ENCODE results near the gene SGCA.

SGCA gene

GRCh38 chr17:50219939-50220465 lies 54.2 kb downstream of the SGCA start:
- Histone ChIP-seq H3K27ac (peak overlapping the region; percentile 40), H3K9ac (ENCODE audit: insufficient read length) (no peak overlapping the region), H3K4me3 (no peak overlapping the region), H3K9me3 (ENCODE audit: low read depth, low read length) (no peaks in the 10 kb centered on the region), H3K36me3 (ENCODE audit: insufficient read depth, low read length) (no peaks in the 10 kb centered on the region)
- TF ChIP-seq EZH2 (IDR thresholded peaks at IDR 0.05) (no peak), FOXP2 (optimal IDR thresholded peaks at IDR 0.05; ENCODE audit: control extremely low read depth, extremely low read length, insufficient read depth) (no peak), POLR2AphosphoS5 (IDR thresholded peaks at IDR 0.05; ENCODE audit: borderline replicate concordance, low read depth, low read length) (no peak)
- no peak for DNase-seq (ENCODE audit: low read depth, low spot score)

DNA sequence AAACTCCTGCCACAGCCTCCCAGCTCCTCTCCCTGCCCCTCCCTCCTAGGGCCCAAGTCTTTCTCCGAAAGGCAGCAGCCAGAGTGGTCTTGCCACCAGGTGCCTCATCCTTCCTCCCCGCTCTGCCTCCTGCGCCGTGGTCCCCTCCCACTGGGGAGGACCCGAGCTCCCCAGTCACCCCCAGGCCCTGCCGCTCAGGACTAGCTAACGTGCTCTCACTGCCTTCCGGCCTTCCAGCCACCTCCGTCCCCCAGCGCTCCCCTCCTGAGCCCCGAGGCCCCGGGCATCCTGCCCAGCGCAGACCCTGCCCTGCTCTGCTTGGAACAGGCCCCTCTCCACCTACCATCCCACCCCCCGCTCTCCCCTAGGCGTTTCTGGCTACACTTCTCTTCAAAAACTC lies 55.0 kb downstream of the SGCA start:
- peak overlapping the region; percentile 94; the same call in 1 of the 2 replicates for H3K27ac ChIP-seq
- no peak overlapping the region for H3K9ac ChIP-seq (ENCODE audit: insufficient read length)
- H3K9me3 ChIP-seq (ENCODE audit: low read depth, low read length) = no peaks in the 10 kb centered on the region
- DNase-seq (ENCODE audit: low read depth, low spot score) = no peak
- H3K4me3 ChIP-seq = no peak overlapping the region; the same call in 1 of the 2 replicates
- no peaks in the 10 kb centered on the region for H3K36me3 ChIP-seq (ENCODE audit: insufficient read depth, low read length)
- TF ChIP-seq EZH2 (IDR thresholded peaks at IDR 0.05) = no peak
- no peak for TF ChIP-seq FOXP2 (optimal IDR thresholded peaks at IDR 0.05; ENCODE audit: control extremely low read depth, extremely low read length, insufficient read depth)
- no peak for TF ChIP-seq POLR2AphosphoS5 (IDR thresholded peaks at IDR 0.05; ENCODE audit: borderline replicate concordance, low read depth, low read length)

DNA sequence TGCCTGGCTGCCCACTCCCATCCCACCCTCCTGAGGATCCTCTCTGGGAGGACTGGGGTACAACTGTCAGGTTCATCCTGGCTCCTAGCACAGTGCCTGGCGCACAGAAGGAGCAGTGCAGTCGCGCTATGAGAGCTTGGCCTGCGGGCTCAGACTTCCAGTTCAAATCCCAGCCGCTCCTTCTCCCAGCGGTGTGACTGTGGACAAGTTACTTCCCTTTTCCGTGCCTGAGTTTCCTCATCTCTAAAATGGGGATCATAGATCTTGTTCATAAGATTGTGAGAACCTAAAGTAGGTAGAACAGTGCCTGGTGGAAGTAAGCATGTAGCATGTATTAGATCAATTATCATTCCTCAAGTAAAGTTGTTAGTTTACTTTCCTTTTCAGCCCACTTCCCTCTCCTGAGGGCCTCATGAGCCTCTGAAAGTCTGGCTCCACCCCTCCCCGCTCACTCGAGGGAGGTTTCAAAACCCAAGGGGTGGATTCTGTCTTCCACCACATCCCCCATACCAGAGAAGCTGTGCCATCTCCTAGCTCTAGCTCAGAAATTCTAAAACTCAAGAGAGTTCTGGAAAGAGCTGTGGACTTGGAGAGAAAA lies 55.6 kb downstream of the SGCA start:
- peak overlapping the region; percentile 94 for H3K27ac ChIP-seq
- no peaks in the 10 kb centered on the region for H3K36me3 ChIP-seq (ENCODE audit: insufficient read depth, low read length)
- H3K4me3 ChIP-seq = peak overlapping the region; percentile 52
- H3K9ac ChIP-seq (ENCODE audit: insufficient read length) = peak overlapping the region; percentile 59
- DNase-seq (ENCODE audit: low read depth, low spot score) = no peak
- TF ChIP-seq POLR2AphosphoS5 (IDR thresholded peaks at IDR 0.05; ENCODE audit: borderline replicate concordance, low read depth, low read length) (no peak), EZH2 (IDR thresholded peaks at IDR 0.05) (no peak), FOXP2 (optimal IDR thresholded peaks at IDR 0.05; ENCODE audit: control extremely low read depth, extremely low read length, insufficient read depth) (no peak)
- H3K9me3 ChIP-seq (ENCODE audit: low read depth, low read length) = no peaks in the 10 kb centered on the region

DNA sequence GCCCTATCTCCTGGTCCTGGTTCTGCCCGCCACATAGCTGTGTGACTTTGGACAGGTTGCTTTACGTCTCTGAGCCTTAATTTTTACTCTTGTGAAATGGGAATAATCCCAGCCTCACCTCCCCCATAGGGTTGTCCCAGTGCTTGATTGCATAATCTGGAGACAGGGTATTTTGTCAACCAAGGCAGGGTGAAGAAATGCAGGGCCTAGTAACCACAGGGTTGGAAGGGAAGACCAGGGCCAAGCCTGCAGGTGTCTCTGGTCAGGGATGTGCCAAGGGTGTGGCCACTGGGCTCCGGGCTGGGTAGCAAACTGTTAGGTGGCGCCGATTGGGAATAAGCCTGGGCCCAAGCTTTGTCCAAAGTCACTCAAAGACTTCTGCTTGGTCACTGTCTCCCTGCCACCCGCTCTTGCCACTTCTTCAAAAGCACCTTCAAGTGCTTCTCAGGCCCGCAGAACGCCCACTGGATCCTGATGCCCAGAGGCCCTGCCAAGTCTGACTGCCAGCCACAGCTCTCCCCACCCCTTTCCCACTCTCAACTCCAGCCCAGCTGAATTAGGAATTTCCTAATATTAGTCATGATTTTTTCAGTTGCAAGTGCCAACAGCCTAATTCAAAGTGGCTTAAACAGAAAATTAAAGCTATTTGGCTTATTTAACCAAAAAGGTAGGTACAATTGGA lies 56.2 kb downstream of the SGCA start:
- TF ChIP-seq EZH2 (IDR thresholded peaks at IDR 0.05) (no peak), POLR2AphosphoS5 (IDR thresholded peaks at IDR 0.05; ENCODE audit: borderline replicate concordance, low read depth, low read length) (no peak), FOXP2 (optimal IDR thresholded peaks at IDR 0.05; ENCODE audit: control extremely low read depth, extremely low read length, insufficient read depth) (no peak)
- no peaks in the 10 kb centered on the region for H3K36me3 ChIP-seq (ENCODE audit: insufficient read depth, low read length)
- peak overlapping the region; percentile 52 for H3K4me3 ChIP-seq
- peak overlapping the region; percentile 94 for H3K27ac ChIP-seq
- H3K9me3 ChIP-seq (ENCODE audit: low read depth, low read length) = no peaks in the 10 kb centered on the region
- H3K9ac ChIP-seq (ENCODE audit: insufficient read length) = peak overlapping the region; percentile 59
- DNase-seq (ENCODE audit: low read depth, low spot score) = no peak

DNA sequence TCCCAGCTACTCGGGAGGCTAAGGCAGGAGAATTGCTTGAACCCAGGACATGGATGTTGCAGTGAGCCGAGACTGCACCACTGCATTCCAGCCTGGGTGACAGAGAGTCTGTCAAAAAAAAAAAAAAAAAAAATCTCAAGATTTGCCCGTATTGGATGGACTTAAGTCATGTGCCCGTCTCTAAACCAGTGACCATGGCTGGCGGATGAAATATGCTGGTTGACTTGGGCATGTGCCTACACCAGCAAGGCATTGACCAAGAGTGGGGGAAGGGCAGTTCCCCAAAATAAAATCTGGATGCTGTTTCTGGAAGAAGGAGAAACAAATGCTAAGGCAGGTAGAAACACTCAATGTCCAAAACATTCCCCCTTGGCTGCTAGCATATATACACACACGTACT lies 57.1 kb downstream of the SGCA start:
- H3K4me3 ChIP-seq = no peak overlapping the region
- TF ChIP-seq FOXP2 (optimal IDR thresholded peaks at IDR 0.05; ENCODE audit: control extremely low read depth, extremely low read length, insufficient read depth) = no peak
- TF ChIP-seq POLR2AphosphoS5 (IDR thresholded peaks at IDR 0.05; ENCODE audit: borderline replicate concordance, low read depth, low read length) = no peak
- no peak for TF ChIP-seq EZH2 (IDR thresholded peaks at IDR 0.05)
- H3K27ac ChIP-seq = peak overlapping the region; percentile 94; the same call in 1 of the 2 replicates
- DNase-seq (ENCODE audit: low read depth, low spot score) = no peak
- H3K36me3 ChIP-seq (ENCODE audit: insufficient read depth, low read length) = no peaks in the 10 kb centered on the region
- no peak overlapping the region for H3K9ac ChIP-seq (ENCODE audit: insufficient read length)
- H3K9me3 ChIP-seq (ENCODE audit: low read depth, low read length) = no peaks in the 10 kb centered on the region
